Measurements from ENCODE around the gene PPARG. TPM values are rescaled to one million over a fixed set of nuclear protein-coding genes. Genes with fewer than 3 reads are reported as not detected.

Gene PPARG
- total RNA-seq, 1 experiment from 2014 or later: 61.5 TPM

DNA sequence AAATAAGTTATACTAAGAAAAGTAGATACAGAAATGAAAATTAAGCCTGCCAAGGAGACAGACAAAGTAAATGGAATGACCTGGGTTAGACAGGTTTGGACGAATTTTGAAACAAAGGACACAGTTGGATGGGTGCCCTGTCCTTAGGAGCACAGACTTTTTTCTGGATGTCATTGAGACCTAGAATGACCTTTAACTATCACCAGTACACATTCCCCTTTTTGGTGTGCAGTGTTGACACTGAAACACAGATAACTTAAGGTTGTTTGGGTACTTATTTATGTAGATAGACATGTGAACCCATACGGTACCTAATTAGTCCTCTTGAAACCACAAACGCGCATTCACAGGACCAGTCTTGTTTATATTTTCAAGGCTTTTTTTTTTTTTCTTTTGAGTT, 86.7 kb downstream of the PPARG start:
- H3K4me2 ChIP-seq: no peak overlapping the region
- peaks cover 4% of the 10 kb centered on the region; the same call in 1 of the 2 replicates for H3K9me2 ChIP-seq (ENCODE audit: insufficient read depth)
- no TSS peak for BruUV-seq (replicated peaks)
- H4K20me1 ChIP-seq (ENCODE audit: insufficient read depth): no peaks in the 10 kb centered on the region
- no peaks in the 10 kb centered on the region for H3K27me3 ChIP-seq (ENCODE audit: insufficient read depth, low read depth)
- ChIA-PET POLR2A (ENCODE audit: unreplicated experiment) (no interaction called here), CTCF (no interaction called here)
- no peak overlapping the region for H3K4me3 ChIP-seq
- H3K27ac ChIP-seq: no peak overlapping the region; the same call in 1 of the 2 replicates
- peaks cover 61% of the 10 kb centered on the region for H3F3A ChIP-seq (ENCODE audit: insufficient read depth, low read depth)
- H3K79me2 ChIP-seq (ENCODE audit: low read depth): peaks cover 61% of the 10 kb centered on the region
- H3K4me1 ChIP-seq (replicated peaks; ENCODE audit: insufficient read depth): no peaks in the 10 kb centered on the region
- no peak for DNase-seq
- peaks cover 66% of the 10 kb centered on the region for H3K36me3 ChIP-seq (ENCODE audit: low read depth)
- no peak overlapping the region for H2AFZ ChIP-seq
- no peak for TF ChIP-seq EZH2 (IDR thresholded peaks at IDR 0.05; ENCODE audit: low read depth)
- TF ChIP-seq, protein P1, sequence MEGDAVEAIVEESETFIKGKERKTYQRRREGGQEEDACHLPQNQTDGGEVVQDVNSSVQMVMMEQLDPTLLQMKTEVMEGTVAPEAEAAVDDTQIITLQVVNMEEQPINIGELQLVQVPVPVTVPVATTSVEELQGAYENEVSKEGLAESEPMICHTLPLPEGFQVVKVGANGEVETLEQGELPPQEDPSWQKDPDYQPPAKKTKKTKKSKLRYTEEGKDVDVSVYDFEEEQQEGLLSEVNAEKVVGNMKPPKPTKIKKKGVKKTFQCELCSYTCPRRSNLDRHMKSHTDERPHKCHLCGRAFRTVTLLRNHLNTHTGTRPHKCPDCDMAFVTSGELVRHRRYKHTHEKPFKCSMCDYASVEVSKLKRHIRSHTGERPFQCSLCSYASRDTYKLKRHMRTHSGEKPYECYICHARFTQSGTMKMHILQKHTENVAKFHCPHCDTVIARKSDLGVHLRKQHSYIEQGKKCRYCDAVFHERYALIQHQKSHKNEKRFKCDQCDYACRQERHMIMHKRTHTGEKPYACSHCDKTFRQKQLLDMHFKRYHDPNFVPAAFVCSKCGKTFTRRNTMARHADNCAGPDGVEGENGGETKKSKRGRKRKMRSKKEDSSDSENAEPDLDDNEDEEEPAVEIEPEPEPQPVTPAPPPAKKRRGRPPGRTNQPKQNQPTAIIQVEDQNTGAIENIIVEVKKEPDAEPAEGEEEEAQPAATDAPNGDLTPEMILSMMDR (conservative IDR thresholded peaks at IDR 0.05): no peak
- H3K9me3 ChIP-seq (ENCODE audit: insufficient read depth, low read depth): no peaks in the 10 kb centered on the region
- intact Hi-C loops (cut with micrococcal nuclease; ENCODE audit: unreplicated experiment): no loop called here

DNA sequence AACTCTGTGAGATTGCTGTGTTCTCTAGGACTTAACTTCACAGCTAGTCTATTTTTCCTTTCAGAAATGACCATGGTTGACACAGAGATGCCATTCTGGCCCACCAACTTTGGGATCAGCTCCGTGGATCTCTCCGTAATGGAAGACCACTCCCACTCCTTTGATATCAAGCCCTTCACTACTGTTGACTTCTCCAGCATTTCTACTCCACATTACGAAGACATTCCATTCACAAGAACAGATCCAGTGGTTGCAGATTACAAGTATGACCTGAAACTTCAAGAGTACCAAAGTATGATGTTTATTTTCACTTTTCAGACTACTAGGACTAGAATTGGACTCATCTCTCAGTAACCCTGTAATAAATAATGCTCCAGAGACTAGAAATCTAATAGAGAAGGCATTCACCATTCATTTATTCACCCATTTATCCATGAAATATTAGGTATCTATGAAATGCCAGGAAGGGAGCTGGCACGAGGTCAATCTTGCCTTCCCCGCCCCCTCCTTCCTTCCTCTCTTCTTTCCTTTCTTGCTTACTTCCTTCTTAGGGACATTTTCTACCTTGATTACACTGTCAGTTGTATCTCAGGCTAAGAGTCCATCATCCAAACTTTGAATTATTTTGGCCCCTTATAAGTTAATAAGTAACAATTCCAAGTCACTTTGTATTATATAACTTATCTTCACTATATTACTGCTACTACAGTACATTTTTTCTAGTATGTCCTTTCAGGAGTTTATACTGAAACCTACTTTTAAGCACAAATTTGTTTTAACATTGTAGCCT, 91.0 kb downstream of the PPARG start:
- H3K4me2 ChIP-seq: no peak overlapping the region
- no peak overlapping the region for H3K4me3 ChIP-seq
- H4K20me1 ChIP-seq (ENCODE audit: insufficient read depth): no peaks in the 10 kb centered on the region
- H2AFZ ChIP-seq: no peak overlapping the region
- H3K9me2 ChIP-seq (ENCODE audit: insufficient read depth): no peaks in the 10 kb centered on the region; the same call in 1 of the 2 replicates
- TF ChIP-seq, protein P1 (conservative IDR thresholded peaks at IDR 0.05): no peak
- TF ChIP-seq EZH2 (IDR thresholded peaks at IDR 0.05; ENCODE audit: low read depth): no peak
- BruUV-seq (replicated peaks): no TSS peak
- H3K4me1 ChIP-seq (replicated peaks; ENCODE audit: insufficient read depth): no peaks in the 10 kb centered on the region
- H3K79me2 ChIP-seq (ENCODE audit: low read depth): peaks cover 23% of the 10 kb centered on the region; the same call in 1 of the 2 replicates
- H3K36me3 ChIP-seq (ENCODE audit: low read depth): peaks cover 72% of the 10 kb centered on the region
- DNase-seq: no peak
- no peaks in the 10 kb centered on the region for H3K27me3 ChIP-seq (ENCODE audit: insufficient read depth, low read depth)
- ChIA-PET CTCF (no interaction called here), POLR2A (ENCODE audit: unreplicated experiment) (interaction anchor here (0.6 kb wide), 1 partner anchor 91 kb away, joined by 4 read pairs; the partner anchor contains the start of gene PPARG)
- peak overlapping the region; percentile 27; the same call in 1 of the 2 replicates for H3K27ac ChIP-seq
- H3F3A ChIP-seq (ENCODE audit: insufficient read depth, low read depth): peaks cover 54% of the 10 kb centered on the region
- intact Hi-C loops (cut with micrococcal nuclease; ENCODE audit: unreplicated experiment): no loop called here
- H3K9me3 ChIP-seq (ENCODE audit: insufficient read depth, low read depth): no peaks in the 10 kb centered on the region

DNA sequence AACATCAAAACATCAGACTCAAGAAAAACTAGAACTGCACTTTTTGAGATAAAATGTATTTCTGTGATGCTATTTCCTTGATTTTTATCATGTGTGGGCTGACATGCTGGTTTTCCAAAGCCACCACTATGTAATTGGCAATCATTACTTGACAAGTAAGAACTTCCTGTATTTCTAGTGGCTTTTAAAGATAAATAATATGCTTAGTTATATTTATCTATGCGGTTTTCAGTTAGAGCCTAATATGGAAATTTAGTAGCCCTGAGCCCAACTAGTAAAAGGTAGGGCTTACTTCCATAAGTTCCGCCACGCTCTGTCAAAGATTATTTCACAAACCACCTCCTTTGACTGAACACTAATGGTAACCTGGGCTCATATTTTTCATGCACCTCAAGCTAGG, 91.6 kb downstream of the PPARG start:
- no peaks in the 10 kb centered on the region for H3K27me3 ChIP-seq (ENCODE audit: insufficient read depth, low read depth)
- DNase-seq: no peak
- no TSS peak for BruUV-seq (replicated peaks)
- H3F3A ChIP-seq (ENCODE audit: insufficient read depth, low read depth): peaks cover 54% of the 10 kb centered on the region
- H3K27ac ChIP-seq: peak overlapping the region; percentile 27; the same call in 1 of the 2 replicates
- TF ChIP-seq, protein P1 (conservative IDR thresholded peaks at IDR 0.05): no peak
- no peak for TF ChIP-seq EZH2 (IDR thresholded peaks at IDR 0.05; ENCODE audit: low read depth)
- H4K20me1 ChIP-seq (ENCODE audit: insufficient read depth): no peaks in the 10 kb centered on the region
- no peak overlapping the region for H2AFZ ChIP-seq
- H3K79me2 ChIP-seq (ENCODE audit: low read depth): peaks cover 23% of the 10 kb centered on the region; the same call in 1 of the 2 replicates
- intact Hi-C loops (cut with micrococcal nuclease; ENCODE audit: unreplicated experiment): no loop called here
- no peaks in the 10 kb centered on the region for H3K4me1 ChIP-seq (replicated peaks; ENCODE audit: insufficient read depth)
- peaks cover 75% of the 10 kb centered on the region for H3K36me3 ChIP-seq (ENCODE audit: low read depth)
- ChIA-PET POLR2A (ENCODE audit: unreplicated experiment) (interaction anchor here (0.6 kb wide), 1 partner anchor 92 kb away, joined by 4 read pairs; the partner anchor contains the start of gene PPARG), CTCF (no interaction called here)
- no peak overlapping the region for H3K4me2 ChIP-seq
- no peaks in the 10 kb centered on the region; the same call in 1 of the 2 replicates for H3K9me2 ChIP-seq (ENCODE audit: insufficient read depth)
- H3K4me3 ChIP-seq: no peak overlapping the region
- H3K9me3 ChIP-seq (ENCODE audit: insufficient read depth, low read depth): no peaks in the 10 kb centered on the region
